HFFc6 (cell line): ENCODE results near the gene TMEM63B. TPM values are rescaled to one million over a fixed set of nuclear protein-coding genes. Genes with fewer than 3 reads are reported as not detected.

Source experiments
- DNase-seq: peaks from one replicate; pipeline ENCODE4 v3.0.0-alpha.2; 2018
- H3K27ac Mint-ChIP-seq: 2 replicates; pipeline ENCODE4 v1.8.0; 2020; ENCODE audit warnings: mild to moderate bottlenecking, mixed read lengths
- H3K27me3 Mint-ChIP-seq: 2 replicates; pipeline ENCODE4 v1.8.0; 2021; ENCODE audit warnings: mild to moderate bottlenecking, moderate library complexity, mixed read lengths; ENCODE audit not compliant: insufficient read depth
- H3K36me3 Mint-ChIP-seq: 2 replicates; pipeline ENCODE4 v1.8.0; 2021; ENCODE audit warnings: low read depth, mixed read lengths
- H3K4me1 Mint-ChIP-seq: 2 replicates; pipeline ENCODE4 v1.8.0; 2020; ENCODE audit warnings: low read depth, mixed read lengths
- H3K4me3 Mint-ChIP-seq: 2 replicates; pipeline ENCODE4 v1.8.0; 2020; ENCODE audit warnings: mild to moderate bottlenecking, moderate library complexity, mixed read lengths
- H3K9me3 Mint-ChIP-seq: 2 replicates; pipeline ENCODE4 v1.8.0; 2020; ENCODE audit warnings: mild to moderate bottlenecking, mixed read lengths
- total RNA-seq, 6 experiments: library from RNA; stranded (reverse); fragmentation: NEBNext Ultra II Directional; extraction: Animal tissue kit (Norgen Biotek cat#: 25700); gene quantifications; 2 replicates in 1 of 6; 3 replicates in 5 of 6; pipeline ENCODE4 v1.2.3, GENCODE V29; 2021
- TF ChIP-seq, protein P1 (sequence below): fragments of 200-600 bp; sonication (generic); IDR thresholded peaks from 2 replicates; pipeline ENCODE4 v1.5.0; 2021; ENCODE audit warnings: antibody characterized with exemption, mild to moderate bottlenecking

Gene TMEM63B
- total RNA-seq, 6 experiments from 2014 or later: 38.3 to 55.1 (median 44.7) TPM

DNA sequence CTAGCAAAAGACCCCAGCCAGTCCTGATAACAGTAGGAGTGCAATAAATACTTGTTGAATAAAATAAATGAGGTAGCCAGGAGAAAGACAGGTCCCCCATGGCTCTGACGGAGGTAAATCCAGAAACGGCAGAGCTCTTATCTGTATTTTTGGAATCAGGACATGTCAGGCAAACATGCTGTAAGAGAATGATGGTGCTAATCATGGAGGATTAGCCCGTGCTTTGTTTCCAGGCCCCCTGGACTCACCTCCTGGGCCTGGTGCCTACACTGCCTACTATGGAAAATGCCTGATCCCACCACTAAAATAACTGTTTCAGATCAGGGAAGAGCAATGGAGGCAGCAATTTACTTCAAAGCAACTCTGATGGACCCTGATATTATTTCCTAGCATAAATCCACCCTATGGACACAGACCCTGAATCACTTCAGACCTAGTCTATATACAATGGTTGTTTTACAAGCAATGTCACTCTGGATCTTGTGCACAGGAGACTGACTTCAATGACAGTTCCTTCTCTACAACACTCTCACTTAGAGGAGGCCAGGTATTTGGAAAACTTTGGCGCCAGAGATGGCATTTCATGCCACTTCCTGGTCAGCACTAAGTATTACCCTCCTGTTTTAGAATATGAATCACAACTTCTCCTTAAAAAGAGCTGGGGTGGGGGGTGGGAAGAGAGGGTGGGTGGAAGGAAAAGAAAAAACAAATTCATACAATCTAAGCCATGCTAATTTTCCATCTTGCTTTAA, 6.5 kb upstream of the TMEM63B start:
- Mint-ChIP-seq H3K9me3 (no peaks in the 10 kb centered on the region), H3K36me3 (peaks cover 13% of the 10 kb centered on the region), H3K27ac (peak overlapping the region; percentile 62; the same call in 1 of the 2 replicates), H3K27me3 (no peaks in the 10 kb centered on the region; the same call in 1 of the 2 replicates), H3K4me3 (no peak overlapping the region), H3K4me1 (peaks cover 87% of the 10 kb centered on the region)
- TF ChIP-seq, protein P1, sequence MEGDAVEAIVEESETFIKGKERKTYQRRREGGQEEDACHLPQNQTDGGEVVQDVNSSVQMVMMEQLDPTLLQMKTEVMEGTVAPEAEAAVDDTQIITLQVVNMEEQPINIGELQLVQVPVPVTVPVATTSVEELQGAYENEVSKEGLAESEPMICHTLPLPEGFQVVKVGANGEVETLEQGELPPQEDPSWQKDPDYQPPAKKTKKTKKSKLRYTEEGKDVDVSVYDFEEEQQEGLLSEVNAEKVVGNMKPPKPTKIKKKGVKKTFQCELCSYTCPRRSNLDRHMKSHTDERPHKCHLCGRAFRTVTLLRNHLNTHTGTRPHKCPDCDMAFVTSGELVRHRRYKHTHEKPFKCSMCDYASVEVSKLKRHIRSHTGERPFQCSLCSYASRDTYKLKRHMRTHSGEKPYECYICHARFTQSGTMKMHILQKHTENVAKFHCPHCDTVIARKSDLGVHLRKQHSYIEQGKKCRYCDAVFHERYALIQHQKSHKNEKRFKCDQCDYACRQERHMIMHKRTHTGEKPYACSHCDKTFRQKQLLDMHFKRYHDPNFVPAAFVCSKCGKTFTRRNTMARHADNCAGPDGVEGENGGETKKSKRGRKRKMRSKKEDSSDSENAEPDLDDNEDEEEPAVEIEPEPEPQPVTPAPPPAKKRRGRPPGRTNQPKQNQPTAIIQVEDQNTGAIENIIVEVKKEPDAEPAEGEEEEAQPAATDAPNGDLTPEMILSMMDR: no peak
- DNase-seq: no peak

DNA sequence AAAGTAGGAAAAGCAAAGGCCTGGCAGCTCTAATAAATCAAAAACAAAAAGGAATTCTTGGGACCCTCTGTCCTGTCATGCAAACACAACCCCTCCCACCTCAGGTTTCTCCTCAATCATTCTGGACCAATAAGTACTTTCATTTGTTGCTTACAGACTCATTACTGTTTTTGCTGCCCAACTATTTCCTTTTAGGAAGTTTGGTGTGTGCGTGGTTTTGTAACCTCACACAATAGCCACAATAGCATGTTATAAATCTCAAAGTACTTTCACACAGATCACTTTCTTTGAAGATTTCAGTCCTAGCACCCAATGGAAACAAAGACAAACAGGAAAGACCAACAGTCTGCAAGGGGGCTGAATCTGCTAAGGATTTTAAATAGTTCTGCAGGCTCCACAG, 4.6 kb upstream of the TMEM63B start:
- Mint-ChIP-seq H3K27ac (peak overlapping the region; percentile 32; the same call in 1 of the 2 replicates), H3K4me1 (peaks cover 77% of the 10 kb centered on the region), H3K36me3 (peaks cover 18% of the 10 kb centered on the region), H3K27me3 (no peaks in the 10 kb centered on the region; the same call in 1 of the 2 replicates), H3K4me3 (peak overlapping the region; percentile 13; the same call in 1 of the 2 replicates), H3K9me3 (no peaks in the 10 kb centered on the region)
- DNase-seq: no peak
- TF ChIP-seq, protein P1: no peak

GRCh38 chr6:44123544-44123943, 3.8 kb upstream of the TMEM63B start:
- DNase-seq: no peak
- H3K4me1 Mint-ChIP-seq: peaks cover 71% of the 10 kb centered on the region
- no peaks in the 10 kb centered on the region; the same call in 1 of the 2 replicates for H3K27me3 Mint-ChIP-seq
- no peaks in the 10 kb centered on the region for H3K9me3 Mint-ChIP-seq
- peaks cover 16% of the 10 kb centered on the region for H3K36me3 Mint-ChIP-seq
- peak overlapping the region; percentile 17; the same call in 1 of the 2 replicates for H3K4me3 Mint-ChIP-seq
- TF ChIP-seq, protein P1: no peak
- H3K27ac Mint-ChIP-seq: peak overlapping the region; percentile 32; the same call in 1 of the 2 replicates

GRCh38 chr6:44126320-44127149, 819 bp upstream of the TMEM63B start:
- H3K27me3 Mint-ChIP-seq: no peaks in the 10 kb centered on the region
- H3K27ac Mint-ChIP-seq: peak overlapping the region; percentile 90
- peaks cover 16% of the 10 kb centered on the region for H3K36me3 Mint-ChIP-seq
- H3K9me3 Mint-ChIP-seq: no peaks in the 10 kb centered on the region
- H3K4me3 Mint-ChIP-seq: peak overlapping the region; percentile 94
- TF ChIP-seq, protein P1: no peak
- peaks cover 52% of the 10 kb centered on the region for H3K4me1 Mint-ChIP-seq
- DNase-seq: peak; percentile 40

- Mint-ChIP-seq H3K36me3 (peaks cover 16% of the 10 kb centered on the region), H3K4me3 (peak overlapping the region; percentile 92), H3K27me3 (no peaks in the 10 kb centered on the region), H3K27ac (peak overlapping the region; percentile 43), H3K9me3 (no peaks in the 10 kb centered on the region), H3K4me1 (peaks cover 51% of the 10 kb centered on the region)
- DNase-seq: no peak
- TF ChIP-seq, protein P1: peak; percentile 54
These were observed 915 bp downstream of the TMEM63B start for GRCh38 chr6:44128020-44128917.
